PC-3 (cell line): ENCODE data around the gene NDUFA8. TPM values are rescaled to one million over a fixed set of nuclear protein-coding genes. Genes with fewer than 3 reads are reported as not detected.

ENCODE experiments used
- ATAC-seq: fragments of 200-7000 bp; cut with Tn5 transposase; 2 replicates; pipeline ENCODE4 v1.9.1; 2020; ENCODE audit warnings: mild to moderate bottlenecking, moderate library complexity
- BruUV-seq: library from RNA; stranded (reverse); fragments of 400-500 nt; replicated peaks from 2 replicates; lab custom pipeline; 2021; lab: Mats Ljungman, UMichigan
- CTCF ChIA-PET: fragments of 300-600 bp; sonication (Branson Sonifier 250); formaldehyde crosslinking; loops from one replicate; lab custom pipeline; 2022; ENCODE audit warnings: antibody characterized with exemption; lab: Charles Lee
- POLR2A ChIA-PET: fragments of 300-600 bp; sonication (Branson Sonifier 250); formaldehyde crosslinking; loops from one replicate; lab custom pipeline; 2022; ENCODE audit warnings: antibody characterized with exemption; ENCODE audit not compliant: unreplicated experiment; lab: Charles Lee
- DNase-seq: peaks from one replicate; pipeline ENCODE4 v3.0.0-alpha.2; 2015
- H2AFZ ChIP-seq: fragments of 300-600 bp; sonication (generic); 2 replicates; pipeline ENCODE4 v1.6.0; 2016; ENCODE audit warnings: antibody characterized with exemption, low read length
- H3F3A ChIP-seq: fragments of 300-600 bp; sonication (generic); one replicate; pipeline ENCODE4 v1.6.0; 2017; ENCODE audit warnings: antibody characterized with exemption, low read length, control low read depth, mild to moderate bottlenecking; ENCODE audit not compliant: unreplicated experiment
- H3K27ac ChIP-seq: fragments of 300-600 bp; sonication (generic); 2 replicates; pipeline ENCODE4 v1.5.1; 2016; ENCODE audit warnings: mild to moderate bottlenecking, low read length
- H3K27me3 ChIP-seq: fragments of 300-600 bp; sonication (generic); 2 replicates; pipeline ENCODE4 v1.6.1; 2016; ENCODE audit warnings: low read length, mixed read lengths
- H3K36me3 ChIP-seq: fragments of 300-600 bp; sonication (generic); 2 replicates; pipeline ENCODE4 v1.6.1; 2016; ENCODE audit warnings: low read depth, mixed run types, low read length, mixed read lengths
- H3K4me1 ChIP-seq: fragments of 300-600 bp; sonication (generic); 2 replicates; pipeline ENCODE4 v1.5.1; 2016; ENCODE audit warnings: low read length; ENCODE audit not compliant: insufficient read depth
- H3K4me2 ChIP-seq: fragments of 300-600 bp; sonication (generic); 2 replicates; pipeline ENCODE4 v1.6.0; 2016; ENCODE audit warnings: low read length
- H3K4me3 ChIP-seq: fragments of 300-600 bp; sonication (generic); 2 replicates; pipeline ENCODE4 v1.5.1; 2016; ENCODE audit warnings: mild to moderate bottlenecking, low read length, mixed read lengths
- H3K79me2 ChIP-seq: fragments of 300-600 bp; sonication (generic); 2 replicates; pipeline ENCODE4 v1.6.1; 2017; ENCODE audit warnings: low read length, mixed read lengths
- H3K9ac ChIP-seq: fragments of 300-600 bp; sonication (generic); 2 replicates; pipeline ENCODE4 v1.6.0; 2016; ENCODE audit warnings: mild to moderate bottlenecking, low read length
- H3K9me2 ChIP-seq: fragments of 300-600 bp; sonication (generic); replicated peaks from 2 replicates; pipeline ENCODE4 v1.6.1; 2016; ENCODE audit warnings: mixed run types, low read length, mixed read lengths
- H3K9me3 ChIP-seq: fragments of 300-600 bp; sonication (generic); 2 replicates; pipeline ENCODE4 v1.6.1; 2016; ENCODE audit warnings: low read length, mixed read lengths
- H4K20me1 ChIP-seq: fragments of 300-600 bp; sonication (generic); 2 replicates; pipeline ENCODE4 v1.6.1; 2016; ENCODE audit warnings: low read length, mixed read lengths
- CTCF ChIP-seq: fragments of 300-600 bp; sonication (generic); conservative IDR thresholded peaks from 2 replicates; pipeline ENCODE4 v1.5.1; 2017; ENCODE audit warnings: antibody characterized with exemption, low read depth, mild to moderate bottlenecking, low read length
- EZH2 ChIP-seq: fragments of 300-600 bp; sonication (generic); IDR thresholded peaks from one replicate; pipeline ENCODE4 v1.6.1; 2017; ENCODE audit warnings: antibody characterized with exemption, mild to moderate bottlenecking, low read length; ENCODE audit not compliant: unreplicated experiment
- EZH2phosphoT487 ChIP-seq: fragments of 300-600 bp; sonication (generic); IDR thresholded peaks from 2 replicates; pipeline ENCODE4 v1.6.1; 2018; ENCODE audit warnings: mild to moderate bottlenecking, antibody characterized with exemption, low read length, borderline replicate concordance
- intact Hi-C: fragments of 100-400 bp; cut with micrococcal nuclease; formaldehyde crosslinking; loops from 2 replicates; pipeline ENCODE4 v1.9.0; 2023
- total RNA-seq: library from RNA; depleted of rRNA; stranded (reverse); fragments of >200 nt; gene quantifications from 2 replicates; pipeline ENCODE4 v1.2.3, GENCODE V29; 2014

Gene NDUFA8
- total RNA-seq, 1 experiment from 2014 or later = 67.5 TPM

- TF ChIP-seq EZH2 (no peak), EZH2phosphoT487 (no peak), CTCF (no peak)
- no peaks in the 10 kb centered on the region for H3K27me3 ChIP-seq
- DNase-seq = no peak
Observed at GRCh38 chr9:122116448-122117173, 43.0 kb downstream of the NDUFA8 start.

GRCh38 chr9:122116040-122116439 is 43.5 kb downstream of the NDUFA8 start:
- no peaks in the 10 kb centered on the region for H3K36me3 ChIP-seq
- BruUV-seq = no TSS peak

More at GRCh38 chr9:122116448-122117173, 43.0 kb downstream of the NDUFA8 start:
- H4K20me1 ChIP-seq = no peaks in the 10 kb centered on the region
- no peak overlapping the region for H3K4me3 ChIP-seq
- intact Hi-C loops = no loop called here
- ChIA-PET CTCF (no interaction called here), POLR2A (no interaction called here)
- H3K79me2 ChIP-seq = no peaks in the 10 kb centered on the region
- peaks cover 6% of the 10 kb centered on the region; the same call in 1 of the 2 replicates for H3K4me1 ChIP-seq
- ATAC-seq = no peak
- no peak overlapping the region for H3K4me2 ChIP-seq
- H3K27ac ChIP-seq = no peak overlapping the region
- H3K9me3 ChIP-seq = no peaks in the 10 kb centered on the region
- no TSS peak for BruUV-seq
- H3F3A ChIP-seq = no peaks in the 10 kb centered on the region
- H3K36me3 ChIP-seq = no peaks in the 10 kb centered on the region
- H2AFZ ChIP-seq = no peak overlapping the region
- H3K9ac ChIP-seq = no peak overlapping the region
- no peaks in the 10 kb centered on the region for H3K9me2 ChIP-seq

More at GRCh38 chr9:122116040-122116439, 43.5 kb downstream of the NDUFA8 start:
- no peak overlapping the region for H3K4me2 ChIP-seq
- H4K20me1 ChIP-seq = no peaks in the 10 kb centered on the region
- H3K4me3 ChIP-seq = no peak overlapping the region
- no peaks in the 10 kb centered on the region for H3K9me2 ChIP-seq
- POLR2A ChIA-PET = no interaction called here
- no peaks in the 10 kb centered on the region for H3K79me2 ChIP-seq
- CTCF ChIA-PET = no interaction called here
- peaks cover 6% of the 10 kb centered on the region; the same call in 1 of the 2 replicates for H3K4me1 ChIP-seq
- TF ChIP-seq EZH2phosphoT487 (no peak), CTCF (no peak), EZH2 (no peak)
- H2AFZ ChIP-seq = no peak overlapping the region
- H3K9me3 ChIP-seq = no peaks in the 10 kb centered on the region
- intact Hi-C loops = no loop called here
- no peak overlapping the region for H3K9ac ChIP-seq
- ATAC-seq (no peak), DNase-seq (no peak)
- H3K27me3 ChIP-seq = no peaks in the 10 kb centered on the region
- H3K27ac ChIP-seq = no peak overlapping the region
- no peaks in the 10 kb centered on the region for H3F3A ChIP-seq
